ENCODE results near the gene TTC7B. TPM values are rescaled to one million over a fixed set of nuclear protein-coding genes. Genes with fewer than 3 reads are reported as not detected.
A peak's percentile ranks its signal among the peaks of the same experiment; 100 is the strongest.

The TTC7B gene
- total and polyA plus RNA-seq, 2 of the 8 experiments (the other 6 are each of a cell fraction or from before 2014, with no cell fraction given), result 23.7 to 34.0 TPM

DNA sequence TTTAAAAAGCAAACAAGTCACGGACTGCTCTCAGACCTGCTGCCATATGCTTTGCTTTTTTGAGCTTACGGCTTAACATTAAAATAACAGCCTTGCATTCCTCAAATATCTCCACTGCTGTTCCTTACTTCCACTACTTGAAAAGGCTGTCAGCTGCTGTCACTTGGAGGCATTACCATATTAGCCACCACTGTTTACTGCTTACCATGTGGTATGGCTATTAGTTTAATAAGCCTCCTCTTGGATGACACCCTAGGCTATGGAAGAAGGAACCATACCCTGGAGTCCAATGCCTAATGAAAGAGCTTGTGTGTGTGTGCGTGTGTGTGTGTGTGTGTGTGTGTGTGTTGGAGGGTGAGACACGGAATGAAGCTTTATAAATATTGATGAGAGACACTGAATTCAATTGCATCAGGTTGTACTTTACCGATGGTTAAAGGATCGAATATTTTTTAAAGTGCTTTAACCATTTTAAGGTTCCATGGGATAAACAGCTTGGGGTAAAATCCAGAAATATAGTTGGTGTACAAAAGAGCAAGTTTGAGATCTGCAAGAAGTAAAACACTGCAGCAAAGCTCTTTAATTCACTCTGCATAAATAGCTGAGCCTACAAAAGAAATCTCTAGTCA is 174.5 kb downstream of the TTC7B start:
- Histone ChIP-seq H2AK5ac (ENCODE audit: low read depth, low read length) (peak overlapping the region; percentile 76; the same call in 1 of the 2 replicates), H3K4me3 (ENCODE audit: extremely low read depth in 1 of 4, insufficient read depth in 2 of 4, low read depth in 3 of 4, low read length in 4 of 4) (peak overlapping the region in 1 of 4 experiments; percentile 37; a peak in 1 of 8 replicates), H2BK20ac (ENCODE audit: low read length) (no peak overlapping the region), H3K79me1 (ENCODE audit: low read depth, low read length) (no peaks in the 10 kb centered on the region), H3K4me1 (replicated peaks in 1 of 4; ENCODE audit: control insufficient read depth in 3 of 4, insufficient read depth in 4 of 4, low read length in 3 of 4) (peaks cover 13 to 32% (median 22%) of the 10 kb centered on the region in 4 experiments), H2BK12ac (ENCODE audit: low read depth, low read length) (peak overlapping the region; percentile 51; the same call in 1 of the 2 replicates), H3K36me3 (ENCODE audit: control insufficient read depth in 2 of 4, insufficient read depth in 4 of 4, low read length in 3 of 4) (no peaks in the 10 kb centered on the region), H3K4me2 (ENCODE audit: insufficient read depth in 1 of 2, low read depth in 2 of 2, low read length in 2 of 2) (peak overlapping the region; percentile 59 to 83), H2BK15ac (ENCODE audit: low read length) (no peak overlapping the region), H4K20me1 (replicated peaks in 1 of 2; ENCODE audit: control insufficient read depth in 1 of 2, insufficient read depth in 2 of 2, low read length in 2 of 2) (no peaks in the 10 kb centered on the region), H3K14ac (ENCODE audit: insufficient read length) (no peak overlapping the region), H3K79me2 (ENCODE audit: control insufficient read depth in 1 of 2, insufficient read depth in 2 of 2, low read length in 2 of 2) (no peaks in the 10 kb centered on the region), H2AFZ (ENCODE audit: low read length) (no peak overlapping the region), H4K91ac (replicated peaks; ENCODE audit: insufficient read length, low read length) (peak overlapping the region; percentile 13), H3K23me2 (ENCODE audit: low read depth, low read length) (peaks cover 4% of the 10 kb centered on the region; the same call in 1 of the 2 replicates), H4K8ac (ENCODE audit: extremely low read depth, insufficient read depth, low read length) (no peak overlapping the region), H4K5ac (ENCODE audit: insufficient read length, low read depth, low read length) (peak overlapping the region; percentile 58), H3K4ac (replicated peaks; ENCODE audit: insufficient read length, low read depth, low read length) (no peak overlapping the region), H3K18ac (ENCODE audit: extremely low read depth, low read length) (peak overlapping the region; percentile 99; the same call in 1 of the 2 replicates), H2BK120ac (replicated peaks; ENCODE audit: low read depth, low read length) (peak overlapping the region; percentile 2), H3K56ac (replicated peaks; ENCODE audit: insufficient read length, low read depth, low read length) (peak overlapping the region; percentile 60), H3K9ac (replicated peaks in 1 of 4; ENCODE audit: extremely low read depth in 1 of 4, low read depth in 3 of 4, low read length in 3 of 4) (0 out of 7 replicates have a peak overlapping the region, but pooled peaks of 2 of the 4 experiments have one; percentile 20), H3K27ac (ENCODE audit: low read depth, low read length) (peak overlapping the region; percentile 72), H3K23ac (ENCODE audit: insufficient read length) (no peak overlapping the region), H3K27me3 (replicated peaks in 1 of 4; ENCODE audit: control insufficient read depth in 3 of 4, extremely low read depth in 1 of 4, insufficient read depth in 3 of 4, low read length in 3 of 4) (no peaks in the 10 kb centered on the region), H3K9me3 (ENCODE audit: insufficient read depth in 2 of 2, low read depth in 1 of 2, low read length in 1 of 2) (no peaks in the 10 kb centered on the region), H2BK5ac (ENCODE audit: low read depth, low read length) (peak overlapping the region; percentile 35; the same call in 1 of the 2 replicates)
- POLR2A ChIA-PET (ENCODE audit: partially characterized antibody), result interaction anchor here (0.8 to 2.6 kb wide), 10 partner anchors 13 to 259 kb away, joined by 3 to 8 read pairs (median 4); no protein-coding TSS in a partner anchor
- WGBS, 2 experiments (ENCODE audit: extremely low coverage in 1 of 2, insufficient coverage in 1 of 2, insufficient read length in 1 of 2, insufficient replicate concordance in 2 of 2, low coverage in 1 of 2, low lambda C conversion rate in 2 of 2, missing lambda C conversion rate in 1 of 2), result 16% methylated on average over 6 of the region's 6 CpGs; no CpG with 5 or more reads in 1 of the 2 experiments
- CTCF ChIA-PET (ENCODE audit: partially characterized antibody), result interaction anchor here (0.6 to 2.9 kb wide), 15 partner anchors 15 to 350 kb away, joined by 3 to 21 read pairs (median 4); no protein-coding TSS in a partner anchor
- peak; percentile 77 for TF ChIP-seq TEAD4 (IDR thresholded peaks at IDR 0.05; ENCODE audit: low read depth, low read length)
- no peak for TF ChIP-seq CHD1 (IDR thresholded peaks at IDR 0.05; ENCODE audit: low read depth, low read length)
- TF ChIP-seq SAP30 (IDR thresholded peaks at IDR 0.05; ENCODE audit: insufficient read depth, insufficient replicate concordance, low read length), result peak; percentile 63
- TF ChIP-seq SIN3A (conservative IDR thresholded peaks at IDR 0.05 in 1 of 2, IDR thresholded peaks at IDR 0.05 in 1 of 2; ENCODE audit: low read depth in 1 of 2, low read length in 2 of 2), result peak; percentile 88 to 92
- TF ChIP-seq SIX5 (IDR thresholded peaks at IDR 0.05; ENCODE audit: low read depth, low read length), result no peak
- no peak for TF ChIP-seq GTF2F1 (IDR thresholded peaks at IDR 0.05; ENCODE audit: borderline replicate concordance, low read depth, low read length)
- TF ChIP-seq, protein P1, sequence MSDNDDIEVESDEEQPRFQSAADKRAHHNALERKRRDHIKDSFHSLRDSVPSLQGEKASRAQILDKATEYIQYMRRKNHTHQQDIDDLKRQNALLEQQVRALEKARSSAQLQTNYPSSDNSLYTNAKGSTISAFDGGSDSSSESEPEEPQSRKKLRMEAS (IDR thresholded peaks at IDR 0.05), result peak; percentile 73
- TF ChIP-seq, protein P2, sequence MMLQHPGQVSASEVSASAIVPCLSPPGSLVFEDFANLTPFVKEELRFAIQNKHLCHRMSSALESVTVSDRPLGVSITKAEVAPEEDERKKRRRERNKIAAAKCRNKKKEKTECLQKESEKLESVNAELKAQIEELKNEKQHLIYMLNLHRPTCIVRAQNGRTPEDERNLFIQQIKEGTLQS (IDR thresholded peaks at IDR 0.05; ENCODE audit: insufficient read depth, low read depth, low read length), result no peak
- TF ChIP-seq ASH2L (IDR thresholded peaks at IDR 0.05; ENCODE audit: low read length), result peak; percentile 53
- peak; percentile 82 for FAIRE-seq
- no peak for DNase-seq (ENCODE audit: low read depth in 1 of 2, low spot score in 2 of 2)
